A549 (cell line): Measurements from ENCODE around the gene MVB12B.

Experiments used
- CEBPB ChIP-seq, 2 experiments: fragments of >200 bp in 1 of 2; sonication (Bioruptor Twin) in 1 of 2; formaldehyde crosslinking in 1 of 2; IDR thresholded peaks; 2 replicates each; pipeline ENCODE4 v1.6.1; 2012 to 2016
- CTCF ChIP-seq: fragments of >200 bp; sonication (Bioruptor Twin); formaldehyde crosslinking; IDR thresholded peaks from 3 replicates; pipeline ENCODE4 v1.5.1; 2016
- EP300 ChIP-seq, 2 experiments: fragments of >200 bp; sonication (Bioruptor Twin); formaldehyde crosslinking; IDR thresholded peaks; 2 replicates in 1 of 2; 3 replicates in 1 of 2; pipeline ENCODE4 v1.6.1; 2016 to 2017
- JUNB ChIP-seq: fragments of >200 bp; sonication (Bioruptor Twin); formaldehyde crosslinking; IDR thresholded peaks from 2 replicates; pipeline ENCODE4 v1.6.1; 2016
- MAX ChIP-seq: IDR thresholded peaks from 2 replicates; pipeline ENCODE4 v1.6.1; 2012
- NR3C1 ChIP-seq: fragments of >200 bp; sonication (Bioruptor Twin); formaldehyde crosslinking; IDR thresholded peaks from 3 replicates; pipeline ENCODE4 v1.6.1; 2017
- POLR2A ChIP-seq: IDR thresholded peaks from 2 replicates; pipeline ENCODE4 v1.6.1; 2012; ENCODE audit warnings: mild to moderate bottlenecking, low read length
- RAD21 ChIP-seq, 2 experiments: fragments of >200 bp in 1 of 2; sonication (Bioruptor Twin) in 1 of 2; formaldehyde crosslinking in 1 of 2; IDR thresholded peaks in 1 of 2; conservative IDR thresholded peaks in 1 of 2; 2 replicates in 1 of 2; 3 replicates in 1 of 2; pipeline ENCODE4 v1.6.1; 2012 to 2018; ENCODE audit warnings: inconsistent platforms in 1 of 2
- RCOR1 ChIP-seq: fragments of 150-350 bp; IDR thresholded peaks from 2 replicates; pipeline ENCODE4 v1.6.1; 2014; ENCODE audit warnings: antibody characterized with exemption, low read length, low read depth
- SMC3 ChIP-seq: fragments of >200 bp; sonication (Bioruptor Twin); formaldehyde crosslinking; IDR thresholded peaks from 3 replicates; pipeline ENCODE4 v1.6.1; 2018; ENCODE audit warnings: inconsistent platforms

GRCh38 chr9:126521551-126521950 lies 194.9 kb downstream of the MVB12B start:
- no peak for TF ChIP-seq MAX
- no peak for TF ChIP-seq CTCF
- TF ChIP-seq RAD21 (conservative IDR thresholded peaks at IDR 0.05 in 1 of 2, IDR thresholded peaks at IDR 0.05 in 1 of 2) = no peak
- no peak for TF ChIP-seq POLR2A
- no peak for TF ChIP-seq JUNB
- no peak for TF ChIP-seq RCOR1
- no peak for TF ChIP-seq EP300 (IDR thresholded peaks at IDR 0.05)
- TF ChIP-seq NR3C1 = no peak
- no peak for TF ChIP-seq SMC3
- TF ChIP-seq CEBPB (IDR thresholded peaks at IDR 0.05) = no peak
